22Rv1 (cell line): ENCODE data around the gene TMEM196.

Experiments
- H3K27ac ChIP-seq: fragments of 450-650 bp; 2 replicates; pipeline ENCODE4 v1.5.1; 2017
- CTCF ChIP-seq: fragments of 450-650 bp; IDR thresholded peaks from 2 replicates; pipeline ENCODE4 v1.5.1; 2017; ENCODE audit warnings: mild to moderate bottlenecking
- ZFX ChIP-seq: fragments of 450-650 bp; IDR thresholded peaks from 2 replicates; pipeline ENCODE4 v1.6.1; 2017; ENCODE audit warnings: antibody characterized with exemption, borderline replicate concordance

Gene TMEM196

DNA sequence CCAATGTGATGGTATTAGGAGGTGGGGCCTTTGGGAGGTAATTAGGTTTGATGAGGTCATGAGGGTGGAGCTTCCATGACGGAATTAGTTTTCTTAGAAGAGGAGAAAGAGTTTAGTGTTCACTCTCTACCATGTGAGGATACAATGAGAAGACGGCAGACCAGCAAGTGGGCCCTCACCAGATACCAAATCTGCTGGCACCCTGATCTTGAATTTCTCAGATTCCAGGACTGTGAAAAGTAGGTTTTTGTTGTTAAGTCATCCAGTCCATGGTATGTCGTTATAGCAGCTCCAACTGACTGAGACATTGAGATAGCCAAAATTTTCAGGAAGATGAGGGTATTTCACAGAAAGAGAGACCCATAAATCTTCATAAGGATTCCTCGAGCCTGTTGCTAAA, 3.6 kb upstream of the TMEM196 start:
- no peak overlapping the region for H3K27ac ChIP-seq
- no peak for TF ChIP-seq CTCF
- TF ChIP-seq ZFX, result no peak

GRCh38 chr7:19775578-19775977, 2.2 kb upstream of the TMEM196 start:
- TF ChIP-seq ZFX (no peak), CTCF (no peak)
- H3K27ac ChIP-seq, result no peak overlapping the region

DNA sequence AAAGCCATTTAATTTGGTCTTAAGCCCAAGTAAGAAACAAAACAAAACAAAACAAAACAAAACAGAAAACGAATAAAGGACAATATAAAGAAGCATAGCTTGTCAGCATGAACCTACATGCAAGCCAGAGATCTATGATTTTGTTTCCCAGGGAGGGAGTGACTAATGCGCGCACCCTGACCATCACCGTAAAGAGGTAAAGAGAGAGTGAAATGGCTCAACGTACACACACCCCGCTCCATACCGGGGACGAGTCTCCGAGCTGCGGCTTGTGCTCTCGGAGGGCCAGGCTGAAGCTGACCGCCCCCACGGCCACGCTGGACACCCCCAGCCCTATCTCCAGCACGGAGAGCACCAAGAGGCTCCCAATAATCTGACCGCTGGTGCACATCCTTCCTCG, 1.1 kb downstream of the TMEM196 start:
- H3K27ac ChIP-seq, result no peak overlapping the region
- no peak for TF ChIP-seq ZFX
- no peak for TF ChIP-seq CTCF

GRCh38 chr7:19762631-19763030, 10.8 kb downstream of the TMEM196 start:
- H3K27ac ChIP-seq, result no peak overlapping the region
- TF ChIP-seq CTCF, result no peak
- no peak for TF ChIP-seq ZFX

DNA sequence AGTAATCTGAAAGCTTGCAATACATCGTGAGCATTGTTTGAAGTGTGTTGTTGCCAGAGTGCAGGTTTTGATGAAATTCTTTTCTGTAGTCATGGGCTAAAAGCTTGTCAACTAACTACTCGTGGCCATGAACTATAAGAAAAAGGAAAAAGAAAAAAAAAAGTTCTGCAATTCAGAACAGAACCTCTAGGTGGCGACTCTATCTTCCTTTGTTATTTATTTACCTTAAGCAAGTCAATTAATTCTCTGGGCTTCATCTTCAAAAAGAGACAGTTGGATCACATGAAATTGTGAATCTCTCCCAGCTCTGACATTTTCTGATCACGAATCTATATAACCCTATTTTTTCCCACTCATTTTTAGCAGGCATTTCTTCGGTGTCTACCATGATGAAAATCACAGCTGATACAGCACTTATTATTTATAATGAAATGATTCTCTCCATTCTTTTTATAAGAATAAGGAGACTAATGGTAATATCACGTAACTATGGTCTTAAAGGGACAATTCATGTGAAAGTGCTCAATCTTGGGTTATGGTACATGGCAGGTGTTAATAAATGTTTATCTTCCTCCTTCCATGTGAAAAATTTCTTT, 18.8 kb downstream of the TMEM196 start:
- no peak overlapping the region for H3K27ac ChIP-seq
- TF ChIP-seq CTCF (peak; percentile 91), ZFX (no peak)

DNA sequence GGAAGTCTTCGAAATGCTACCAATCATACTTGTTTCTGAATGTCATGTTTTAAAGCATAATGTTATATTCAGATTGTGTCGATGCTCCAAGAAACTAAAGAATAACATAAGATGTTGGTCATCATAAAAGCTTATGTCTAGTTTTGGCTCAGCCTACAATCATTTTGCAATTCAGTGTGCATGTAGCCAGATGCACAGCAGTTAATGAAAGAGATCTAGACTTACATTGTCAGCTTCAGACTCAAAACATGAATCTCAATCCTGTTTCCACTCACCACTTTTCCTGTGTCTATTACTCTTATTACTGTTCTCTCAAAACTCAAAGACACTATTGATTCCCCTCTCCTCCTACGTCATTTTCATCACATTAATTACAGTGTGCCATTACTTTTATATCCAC, 21.4 kb downstream of the TMEM196 start:
- TF ChIP-seq ZFX (no peak), CTCF (no peak)
- H3K27ac ChIP-seq, result no peak overlapping the region

DNA sequence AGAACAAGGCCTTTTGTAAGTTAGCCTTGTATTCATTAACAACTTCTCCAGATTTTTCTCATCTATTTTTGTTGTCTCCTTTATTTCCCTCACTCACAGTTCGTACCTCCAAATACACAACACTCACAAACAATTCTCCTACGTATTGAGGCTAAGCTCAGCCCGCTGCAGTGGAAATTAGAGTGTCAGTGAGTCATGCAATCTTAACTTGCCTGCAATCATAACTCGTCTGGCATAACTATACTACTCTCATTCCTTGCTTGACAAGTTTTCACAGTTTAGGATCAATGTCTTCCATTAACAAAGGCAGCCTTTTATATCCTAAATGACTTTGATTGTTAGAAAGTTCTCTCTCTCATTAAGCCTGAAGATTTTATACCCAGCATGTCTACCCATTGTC, 23.8 kb downstream of the TMEM196 start:
- TF ChIP-seq ZFX, result no peak
- no peak for TF ChIP-seq CTCF
- H3K27ac ChIP-seq, result no peak overlapping the region
